Measurements from ENCODE around the gene RACGAP1. TPM values are rescaled to one million over a fixed set of nuclear protein-coding genes. Genes with fewer than 3 reads are reported as not detected.
A peak's percentile ranks its signal among the peaks of the same experiment; 100 is the strongest.

RACGAP1 gene
- total RNA-seq, 4 donors from 2014 or later = 20.1 to 44.7 (median 33.6) TPM

DNA sequence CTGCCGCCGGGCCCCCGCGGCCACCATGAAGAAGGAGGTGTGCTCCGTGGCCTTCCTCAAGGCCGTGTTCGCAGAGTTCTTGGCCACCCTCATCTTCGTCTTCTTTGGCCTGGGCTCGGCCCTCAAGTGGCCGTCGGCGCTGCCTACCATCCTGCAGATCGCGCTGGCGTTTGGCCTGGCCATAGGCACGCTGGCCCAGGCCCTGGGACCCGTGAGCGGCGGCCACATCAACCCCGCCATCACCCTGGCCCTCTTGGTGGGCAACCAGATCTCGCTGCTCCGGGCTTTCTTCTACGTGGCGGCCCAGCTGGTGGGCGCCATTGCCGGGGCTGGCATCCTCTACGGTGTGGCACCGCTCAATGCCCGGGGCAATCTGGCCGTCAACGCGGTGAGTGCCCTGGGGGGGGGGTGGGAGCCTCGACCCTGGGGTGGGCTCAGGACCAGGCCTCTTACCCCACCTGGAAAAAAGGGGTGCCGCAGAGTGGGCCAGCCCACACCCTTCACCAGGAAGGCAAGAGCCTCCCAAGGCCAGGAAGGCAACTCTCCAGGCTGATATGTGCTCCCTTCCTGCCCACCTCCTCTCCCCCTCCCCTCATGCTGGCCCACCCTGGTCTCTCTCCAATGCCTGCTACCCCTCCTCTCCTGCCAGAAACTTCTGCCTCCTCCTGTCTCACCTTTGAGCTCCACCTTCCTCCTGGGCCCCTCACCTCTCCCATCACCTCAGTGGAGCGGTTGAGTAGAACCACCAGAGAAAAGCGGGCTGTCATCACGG, 63.1 kb downstream of the RACGAP1 start:
- Histone ChIP-seq H3K36me3 (no peaks in the 10 kb centered on the region), H3K27ac (no peak overlapping the region), H3K4me3 (peak overlapping the region in 3 of 4 donors; percentile 33 to 63 (median 46)), H3K27me3 (peaks cover 0 to 95% (median 5%) of the 10 kb centered on the region in 4 donors), H3K9me3 (no peaks in the 10 kb centered on the region), H3K4me1 (peaks cover 21 to 50% (median 30%) of the 10 kb centered on the region in 3 donors)
- 44 to 55% methylated on average over 3 to 6 of the region's 37 CpGs for WGBS, 2 donors
- TF ChIP-seq, protein P1, sequence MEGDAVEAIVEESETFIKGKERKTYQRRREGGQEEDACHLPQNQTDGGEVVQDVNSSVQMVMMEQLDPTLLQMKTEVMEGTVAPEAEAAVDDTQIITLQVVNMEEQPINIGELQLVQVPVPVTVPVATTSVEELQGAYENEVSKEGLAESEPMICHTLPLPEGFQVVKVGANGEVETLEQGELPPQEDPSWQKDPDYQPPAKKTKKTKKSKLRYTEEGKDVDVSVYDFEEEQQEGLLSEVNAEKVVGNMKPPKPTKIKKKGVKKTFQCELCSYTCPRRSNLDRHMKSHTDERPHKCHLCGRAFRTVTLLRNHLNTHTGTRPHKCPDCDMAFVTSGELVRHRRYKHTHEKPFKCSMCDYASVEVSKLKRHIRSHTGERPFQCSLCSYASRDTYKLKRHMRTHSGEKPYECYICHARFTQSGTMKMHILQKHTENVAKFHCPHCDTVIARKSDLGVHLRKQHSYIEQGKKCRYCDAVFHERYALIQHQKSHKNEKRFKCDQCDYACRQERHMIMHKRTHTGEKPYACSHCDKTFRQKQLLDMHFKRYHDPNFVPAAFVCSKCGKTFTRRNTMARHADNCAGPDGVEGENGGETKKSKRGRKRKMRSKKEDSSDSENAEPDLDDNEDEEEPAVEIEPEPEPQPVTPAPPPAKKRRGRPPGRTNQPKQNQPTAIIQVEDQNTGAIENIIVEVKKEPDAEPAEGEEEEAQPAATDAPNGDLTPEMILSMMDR (IDR thresholded peaks at IDR 0.05) = no peak
- no peak for TF ChIP-seq POLR2A (IDR thresholded peaks at IDR 0.05)
- intact Hi-C loops (cut with DNase I) = loop anchor here (10.0 kb wide), 1 partner anchor 97 kb away; no protein-coding TSS in a partner anchor
- no peak for DNase-seq

- 7% methylated on average over 11 of the region's 111 CpGs; no CpG with 5 or more reads in 1 of the 2 donors for WGBS, 2 donors
- TF ChIP-seq, protein P1 (IDR thresholded peaks at IDR 0.05) = no peak
- TF ChIP-seq POLR2A (IDR thresholded peaks at IDR 0.05) = no peak
- H3K4me1 ChIP-seq = peaks cover 19 to 43% (median 27%) of the 10 kb centered on the region in 3 donors
- H3K36me3 ChIP-seq = no peaks in the 10 kb centered on the region
- peak within 1 kb of the TSS in 3 of 4 donors; percentile 33 to 63 (median 46) for H3K4me3 ChIP-seq
- no peak within 1 kb of the TSS for H3K27ac ChIP-seq
- DNase-seq = no peak
- peaks cover 0 to 99% (median 5%) of the 10 kb centered on the region in 4 donors for H3K27me3 ChIP-seq
- no peaks in the 10 kb centered on the region for H3K9me3 ChIP-seq
- intact Hi-C loops (cut with DNase I) = loop anchor here (10.0 kb wide), 1 partner anchor 97 kb away; no protein-coding TSS in a partner anchor
These were observed 64.0 kb downstream of the RACGAP1 start, which contains the start of gene AQP5 for GRCh38 chr12:49961111-49961922. Gene AQP5, plus strand, starts transcription at chr12:49961872. Its CDS starts 146 bp downstream, at chr12:49962018.

GRCh38 chr12:49960474-49961110, 64.7 kb downstream of the RACGAP1 start:
- no peaks in the 10 kb centered on the region for H3K9me3 ChIP-seq
- H3K36me3 ChIP-seq = no peaks in the 10 kb centered on the region
- H3K4me1 ChIP-seq = peaks cover 19 to 44% (median 27%) of the 10 kb centered on the region in 3 donors
- DNase-seq = no peak
- no peak overlapping the region for H3K27ac ChIP-seq
- intact Hi-C loops (cut with DNase I) = loop anchor here (10.0 kb wide), 1 partner anchor 96 kb away; no protein-coding TSS in a partner anchor
- 49 to 65% methylated on average over 7 to 11 of the region's 13 CpGs for WGBS, 2 donors
- TF ChIP-seq POLR2A (IDR thresholded peaks at IDR 0.05) = no peak
- TF ChIP-seq, protein P1 (IDR thresholded peaks at IDR 0.05) = no peak
- H3K27me3 ChIP-seq = peaks cover 2 to 99% (median 6%) of the 10 kb centered on the region in 4 donors
- H3K4me3 ChIP-seq = peak overlapping the region in 2 of 4 donors; percentile 46 to 63

DNA sequence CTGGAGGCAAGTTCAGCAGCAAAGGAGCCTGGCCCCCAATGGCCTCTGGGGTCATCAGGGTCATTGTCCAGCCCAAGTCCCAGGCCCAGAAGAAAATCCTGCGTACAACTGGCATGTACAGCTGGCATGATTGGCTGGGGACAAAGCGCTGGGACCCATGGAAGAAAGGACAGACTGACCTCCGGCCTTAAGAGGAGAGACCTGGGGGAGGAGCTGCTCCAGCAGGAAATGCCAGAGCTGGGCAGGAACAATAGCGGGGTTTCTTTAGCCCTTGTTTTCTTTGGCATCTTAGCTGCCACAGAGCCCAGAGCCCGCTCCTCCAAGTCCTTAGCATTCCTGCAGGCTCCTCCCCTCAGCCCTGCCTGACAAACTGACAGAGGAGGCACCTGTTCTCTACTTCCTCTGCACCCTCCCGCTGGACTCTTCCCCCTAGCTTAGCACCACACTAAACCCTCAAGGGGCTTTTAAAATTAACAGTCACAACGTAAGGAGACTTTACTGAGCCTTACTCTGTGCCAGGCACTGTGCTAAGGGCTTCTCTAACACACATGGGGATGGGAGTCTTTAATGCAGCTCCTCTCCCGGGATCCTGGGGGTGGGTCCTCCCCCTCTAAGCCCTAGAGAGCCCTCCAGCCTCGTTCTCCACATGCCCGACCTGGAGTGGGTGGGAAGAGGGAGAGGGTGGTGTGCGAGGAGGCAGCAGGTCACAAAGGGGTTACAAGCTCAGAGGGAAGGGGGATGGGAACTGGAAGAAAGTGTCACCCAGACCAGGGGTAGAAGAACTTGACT, 65.4 kb downstream of the RACGAP1 start:
- WGBS, 2 donors = 46 to 49% methylated on average over 4 to 9 of the region's 11 CpGs
- DNase-seq = no peak
- H3K27ac ChIP-seq = no peak overlapping the region
- no peak overlapping the region for H3K4me3 ChIP-seq
- intact Hi-C loops (cut with DNase I) = loop anchor here (10.0 kb wide), 1 partner anchor 95 kb away; no protein-coding TSS in a partner anchor
- no peaks in the 10 kb centered on the region for H3K36me3 ChIP-seq
- peaks cover 25 to 51% (median 27%) of the 10 kb centered on the region in 3 donors for H3K4me1 ChIP-seq
- no peak for TF ChIP-seq POLR2A (IDR thresholded peaks at IDR 0.05)
- TF ChIP-seq, protein P1 (IDR thresholded peaks at IDR 0.05) = no peak
- H3K9me3 ChIP-seq = no peaks in the 10 kb centered on the region
- peaks cover 6 to 99% (median 10%) of the 10 kb centered on the region in 4 donors for H3K27me3 ChIP-seq
